Glutamatergic neuron (in vitro differentiated cells): ENCODE measurements around the gene MAPK8IP3. TPM values are rescaled to one million over a fixed set of nuclear protein-coding genes. Genes with fewer than 3 reads are reported as not detected.
A peak's percentile ranks its signal among the peaks of the same experiment; 100 is the strongest.

ENCODE experiments used
- DNase-seq: peaks from one replicate; pipeline ENCODE4 v3.0.0; 2022
- H3K27ac Mint-ChIP-seq: one replicate; pipeline ENCODE4 v1.8.0; 2020; ENCODE audit warnings: mild to moderate bottlenecking, mixed read lengths, inconsistent platforms; ENCODE audit not compliant: unreplicated experiment
- H3K27me3 Mint-ChIP-seq: one replicate; pipeline ENCODE4 v1.8.0; 2020; ENCODE audit warnings: mild to moderate bottlenecking, moderate library complexity, mixed read lengths, inconsistent platforms; ENCODE audit not compliant: unreplicated experiment
- H3K36me3 Mint-ChIP-seq: one replicate; pipeline ENCODE4 v1.8.0; 2020; ENCODE audit warnings: mild to moderate bottlenecking, mixed read lengths, inconsistent platforms; ENCODE audit not compliant: unreplicated experiment
- H3K4me1 Mint-ChIP-seq: one replicate; pipeline ENCODE4 v1.8.0; 2020; ENCODE audit warnings: mild to moderate bottlenecking, low read depth, mixed read lengths, inconsistent platforms; ENCODE audit not compliant: unreplicated experiment
- H3K4me3 Mint-ChIP-seq: one replicate; pipeline ENCODE4 v1.8.0; 2020; ENCODE audit warnings: mild to moderate bottlenecking, mixed read lengths, inconsistent platforms; ENCODE audit not compliant: unreplicated experiment
- H3K9me3 Mint-ChIP-seq: one replicate; pipeline ENCODE4 v1.8.0; 2020; ENCODE audit warnings: mild to moderate bottlenecking, moderate library complexity, mixed read lengths, inconsistent platforms; ENCODE audit not compliant: unreplicated experiment
- total RNA-seq: library from RNA; stranded (reverse); fragmentation: NEBNext Ultra II Directional; extraction: Animal tissue kit (Norgen Biotek cat#: 25700); gene quantifications from one replicate; pipeline ENCODE4 v1.2.1, GENCODE V29; 2021; ENCODE audit not compliant: unreplicated experiment
- TF ChIP-seq, protein P1 (sequence below): fragments of 200-600 bp; sonication (generic); IDR thresholded peaks from one replicate; pipeline ENCODE4 v1.5.0; 2021; ENCODE audit not compliant: partially characterized antibody, unreplicated experiment

MAPK8IP3 gene
- total RNA-seq, 1 donor from 2014 or later: 281 TPM

DNA sequence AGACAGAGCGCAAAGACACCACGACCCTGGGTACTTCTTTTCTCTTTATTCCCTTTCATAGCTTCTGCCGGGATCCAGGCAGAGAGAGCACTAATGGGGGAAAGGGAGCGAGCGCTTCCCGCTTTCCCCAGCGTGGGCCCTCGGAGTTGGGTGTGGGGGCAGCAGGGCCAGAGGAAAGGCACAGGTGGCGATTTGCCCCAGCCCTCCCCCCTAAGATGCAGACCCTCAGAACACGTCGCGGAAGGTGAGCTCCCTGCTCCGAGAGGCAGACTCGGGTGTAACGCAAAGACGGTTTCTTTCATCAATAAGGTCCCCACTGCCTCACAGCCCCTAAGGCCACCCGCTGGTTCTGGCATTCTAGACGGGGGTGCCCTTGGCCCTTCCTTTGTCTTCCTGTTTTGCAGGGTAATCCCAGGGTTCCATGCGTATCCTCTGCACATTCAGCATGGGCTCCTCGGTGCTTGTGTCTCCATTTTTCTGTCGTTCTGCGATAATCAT, 65.9 kb downstream of the MAPK8IP3 start:
- H3K36me3 Mint-ChIP-seq: no peaks in the 10 kb centered on the region
- peaks cover 21% of the 10 kb centered on the region for H3K9me3 Mint-ChIP-seq
- H3K4me1 Mint-ChIP-seq: peaks cover 11% of the 10 kb centered on the region
- peak overlapping the region; percentile 96 for H3K27ac Mint-ChIP-seq
- no peak for DNase-seq
- H3K4me3 Mint-ChIP-seq: peak overlapping the region; percentile 99
- peaks cover 18% of the 10 kb centered on the region for H3K27me3 Mint-ChIP-seq
- TF ChIP-seq, protein P1, sequence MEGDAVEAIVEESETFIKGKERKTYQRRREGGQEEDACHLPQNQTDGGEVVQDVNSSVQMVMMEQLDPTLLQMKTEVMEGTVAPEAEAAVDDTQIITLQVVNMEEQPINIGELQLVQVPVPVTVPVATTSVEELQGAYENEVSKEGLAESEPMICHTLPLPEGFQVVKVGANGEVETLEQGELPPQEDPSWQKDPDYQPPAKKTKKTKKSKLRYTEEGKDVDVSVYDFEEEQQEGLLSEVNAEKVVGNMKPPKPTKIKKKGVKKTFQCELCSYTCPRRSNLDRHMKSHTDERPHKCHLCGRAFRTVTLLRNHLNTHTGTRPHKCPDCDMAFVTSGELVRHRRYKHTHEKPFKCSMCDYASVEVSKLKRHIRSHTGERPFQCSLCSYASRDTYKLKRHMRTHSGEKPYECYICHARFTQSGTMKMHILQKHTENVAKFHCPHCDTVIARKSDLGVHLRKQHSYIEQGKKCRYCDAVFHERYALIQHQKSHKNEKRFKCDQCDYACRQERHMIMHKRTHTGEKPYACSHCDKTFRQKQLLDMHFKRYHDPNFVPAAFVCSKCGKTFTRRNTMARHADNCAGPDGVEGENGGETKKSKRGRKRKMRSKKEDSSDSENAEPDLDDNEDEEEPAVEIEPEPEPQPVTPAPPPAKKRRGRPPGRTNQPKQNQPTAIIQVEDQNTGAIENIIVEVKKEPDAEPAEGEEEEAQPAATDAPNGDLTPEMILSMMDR: no peak

DNA sequence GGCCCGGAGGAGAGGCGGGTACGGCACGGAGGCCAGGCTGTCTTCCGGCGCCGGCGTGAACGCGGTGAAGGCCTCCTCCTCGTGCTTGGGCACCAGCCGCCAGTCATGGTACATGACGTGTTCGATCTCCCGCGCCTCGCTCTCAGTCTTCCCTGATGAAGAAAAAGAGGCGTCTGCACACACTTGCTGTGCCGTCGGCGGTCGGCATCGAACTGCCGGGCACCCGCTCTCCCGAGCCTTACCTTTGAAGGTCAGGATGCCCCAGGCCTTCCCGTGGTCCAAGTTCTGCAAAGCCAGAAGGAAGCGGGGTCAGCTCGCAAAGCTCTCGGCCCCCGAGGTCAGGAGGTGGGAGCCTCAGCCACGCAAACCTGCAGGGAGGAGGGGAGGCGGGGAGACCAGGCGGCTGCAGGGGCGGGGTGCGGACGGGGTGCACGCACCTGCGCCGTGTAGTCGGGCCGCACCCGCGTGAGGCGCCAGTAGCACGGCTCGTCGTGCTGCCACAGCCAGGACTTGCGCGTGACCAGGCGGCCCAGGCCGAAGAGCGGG, 66.4 kb downstream of the MAPK8IP3 start, which contains the start of gene EME2:
EME2 (plus strand) TSS at position 449 of the 546 bp plus-strand sequence. CDS start 418 bp downstream, outside the sequence.
- TF ChIP-seq, protein P1: no peak
- peaks cover 21% of the 10 kb centered on the region for H3K9me3 Mint-ChIP-seq
- peaks cover 11% of the 10 kb centered on the region for H3K4me1 Mint-ChIP-seq
- DNase-seq: peak; percentile 55
- peak within 1 kb of the TSS; percentile 96 for H3K27ac Mint-ChIP-seq
- peak within 1 kb of the TSS; percentile 99 for H3K4me3 Mint-ChIP-seq
- no peaks in the 10 kb centered on the region for H3K36me3 Mint-ChIP-seq
- peaks cover 15% of the 10 kb centered on the region for H3K27me3 Mint-ChIP-seq

DNA sequence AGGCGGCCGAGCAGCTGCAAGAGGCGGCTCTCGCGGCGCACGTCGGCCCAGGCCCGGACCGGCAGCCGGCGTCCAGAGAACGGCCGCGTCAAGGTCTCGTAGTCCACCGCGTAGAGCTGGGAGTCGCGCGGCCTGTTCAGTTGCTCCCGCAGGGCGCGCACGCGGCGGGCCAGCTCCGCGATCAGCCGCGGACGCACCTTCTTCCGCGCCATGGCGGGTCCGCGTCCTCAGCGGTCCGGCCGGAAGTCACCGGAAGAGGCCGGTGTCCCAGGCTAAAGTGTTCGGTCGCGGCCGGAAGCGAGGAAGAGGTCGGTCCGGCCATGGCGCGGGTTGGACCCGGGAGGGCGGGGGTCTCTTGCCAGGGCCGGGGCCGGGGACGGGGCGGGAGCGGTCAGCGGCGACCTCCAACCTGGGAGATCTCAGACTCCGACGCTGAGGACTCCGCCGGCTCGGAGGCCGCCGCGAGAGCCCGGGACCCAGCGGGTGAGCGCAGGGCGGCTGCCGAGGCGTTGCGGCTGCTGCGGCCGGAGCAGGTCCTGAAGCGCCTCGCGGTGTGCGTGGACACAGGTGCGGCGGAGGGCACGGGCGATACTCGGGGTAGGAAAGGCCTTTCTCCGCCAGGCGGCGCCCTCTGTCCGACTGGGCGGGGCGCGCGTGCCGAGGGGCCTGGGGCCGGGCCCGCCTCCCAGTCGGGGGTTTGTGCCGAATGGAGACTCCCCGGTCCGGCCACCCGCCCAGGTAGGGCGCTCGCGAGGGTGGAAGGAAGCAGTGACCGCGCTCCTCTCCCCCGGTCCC, 67.1 kb downstream of the MAPK8IP3 start, which contains the start of gene MRPS34:
MRPS34 (minus strand) TSS at position 227 of the 795 bp plus-strand sequence; CDS start at position 212, 15 bp downstream.
- peaks cover 20% of the 10 kb centered on the region for H3K9me3 Mint-ChIP-seq
- peak; percentile 91 for DNase-seq
- peak within 1 kb of the TSS; percentile 99 for H3K4me3 Mint-ChIP-seq
- no peaks in the 10 kb centered on the region for H3K36me3 Mint-ChIP-seq
- TF ChIP-seq, protein P1: peak; percentile 97
- peaks cover 15% of the 10 kb centered on the region for H3K27me3 Mint-ChIP-seq
- peaks cover 11% of the 10 kb centered on the region for H3K4me1 Mint-ChIP-seq
- peak within 1 kb of the TSS; percentile 96 for H3K27ac Mint-ChIP-seq

DNA sequence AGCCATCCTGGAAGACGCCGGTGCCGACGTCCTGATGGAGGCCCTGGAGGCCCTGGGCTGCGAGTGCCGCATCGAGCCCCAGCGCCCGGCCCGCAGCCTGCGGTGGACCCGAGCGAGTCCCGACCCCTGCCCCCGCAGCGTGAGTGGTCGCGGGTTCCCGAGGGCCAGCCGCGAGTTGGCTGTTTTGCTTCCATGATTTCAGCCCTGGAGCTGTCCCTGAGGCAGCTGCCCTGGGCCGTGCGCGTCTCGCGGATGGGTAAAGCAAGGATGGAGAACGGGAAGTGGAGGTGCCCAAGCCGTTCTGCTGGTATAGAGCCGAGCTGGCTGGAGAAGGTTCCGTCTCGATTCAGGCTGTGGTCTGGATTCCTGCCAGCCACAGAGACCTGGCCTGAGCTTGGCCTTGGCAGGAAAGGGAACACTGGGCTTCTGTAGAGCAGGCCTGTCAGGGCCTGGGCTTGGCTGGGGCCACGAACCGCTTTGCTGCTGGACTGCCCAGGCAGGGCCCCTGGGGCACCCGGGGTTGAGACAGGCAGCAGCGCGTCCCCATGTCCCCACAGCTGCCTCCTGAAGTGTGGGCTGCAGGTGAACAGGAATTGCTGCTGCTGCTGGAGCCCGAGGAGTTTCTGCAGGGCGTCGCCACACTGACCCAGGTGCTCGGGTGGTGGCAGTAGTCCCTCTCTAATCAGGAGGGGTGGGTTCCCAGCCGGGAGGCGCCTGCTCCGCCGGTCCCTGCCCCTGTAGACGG, 67.9 kb downstream of the MAPK8IP3 start:
- H3K4me3 Mint-ChIP-seq: peak overlapping the region; percentile 87
- no peak for DNase-seq
- TF ChIP-seq, protein P1: peak; percentile 63
- H3K27ac Mint-ChIP-seq: peak overlapping the region; percentile 66
- H3K9me3 Mint-ChIP-seq: peaks cover 19% of the 10 kb centered on the region
- peaks cover 13% of the 10 kb centered on the region for H3K4me1 Mint-ChIP-seq
- no peaks in the 10 kb centered on the region for H3K36me3 Mint-ChIP-seq
- H3K27me3 Mint-ChIP-seq: peaks cover 18% of the 10 kb centered on the region
